ENCODE results near the gene TUBB6.

DNA sequence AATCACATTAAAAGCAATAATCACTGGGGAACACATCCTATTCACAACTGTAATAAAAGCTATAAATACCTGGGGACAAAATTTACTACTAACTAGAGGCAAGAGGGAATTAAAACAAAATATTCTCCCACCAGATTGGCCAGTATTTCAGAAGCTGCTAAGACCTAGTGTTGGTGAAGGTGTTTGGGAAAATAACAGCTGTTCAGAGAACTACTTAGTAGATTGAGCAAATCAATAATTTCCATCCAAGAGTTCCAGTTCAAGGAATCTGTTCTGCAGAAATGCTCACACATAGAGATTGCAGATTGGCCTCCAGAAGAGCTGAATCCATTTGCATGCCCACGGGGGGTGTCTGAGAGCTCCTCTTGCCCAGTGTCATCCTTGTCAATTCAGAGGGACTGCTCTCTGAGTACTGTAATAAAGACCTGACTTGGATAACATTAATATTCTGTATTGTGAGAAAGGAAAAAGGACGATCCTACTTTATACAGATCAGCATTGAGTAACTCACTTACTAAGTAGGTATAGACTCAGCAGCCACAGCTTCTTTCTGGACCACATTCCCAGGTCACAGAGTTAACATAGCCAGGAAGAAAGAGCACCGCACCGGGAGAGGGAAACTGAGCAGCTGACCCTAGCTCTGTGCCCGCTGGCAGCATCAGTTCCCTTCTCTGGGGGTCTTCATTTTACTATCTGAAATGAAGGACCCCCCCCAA is 5.6 kb downstream of the TUBB6 start:
- TF ChIP-seq, protein P1, sequence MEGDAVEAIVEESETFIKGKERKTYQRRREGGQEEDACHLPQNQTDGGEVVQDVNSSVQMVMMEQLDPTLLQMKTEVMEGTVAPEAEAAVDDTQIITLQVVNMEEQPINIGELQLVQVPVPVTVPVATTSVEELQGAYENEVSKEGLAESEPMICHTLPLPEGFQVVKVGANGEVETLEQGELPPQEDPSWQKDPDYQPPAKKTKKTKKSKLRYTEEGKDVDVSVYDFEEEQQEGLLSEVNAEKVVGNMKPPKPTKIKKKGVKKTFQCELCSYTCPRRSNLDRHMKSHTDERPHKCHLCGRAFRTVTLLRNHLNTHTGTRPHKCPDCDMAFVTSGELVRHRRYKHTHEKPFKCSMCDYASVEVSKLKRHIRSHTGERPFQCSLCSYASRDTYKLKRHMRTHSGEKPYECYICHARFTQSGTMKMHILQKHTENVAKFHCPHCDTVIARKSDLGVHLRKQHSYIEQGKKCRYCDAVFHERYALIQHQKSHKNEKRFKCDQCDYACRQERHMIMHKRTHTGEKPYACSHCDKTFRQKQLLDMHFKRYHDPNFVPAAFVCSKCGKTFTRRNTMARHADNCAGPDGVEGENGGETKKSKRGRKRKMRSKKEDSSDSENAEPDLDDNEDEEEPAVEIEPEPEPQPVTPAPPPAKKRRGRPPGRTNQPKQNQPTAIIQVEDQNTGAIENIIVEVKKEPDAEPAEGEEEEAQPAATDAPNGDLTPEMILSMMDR (IDR thresholded peaks at IDR 0.05): no peak
- no peak for TF ChIP-seq EZH2 (IDR thresholded peaks at IDR 0.05; ENCODE audit: borderline replicate concordance, insufficient read depth, low read depth, low read length, poor library complexity, severe bottlenecking)
